Colon (tissue), 2 donors: ENCODE data around the gene FOXP1.
"Not testable (repeated sequence)": the region's sequence is repeated elsewhere in the genome, so short reads cannot be mapped to it uniquely, and the experiment has no call there.

ENCODE experiments used
- FAIRE-seq: peaks from 2 replicates; lab custom pipeline; 2012; peaks lifted over from hg19 to GRCh38; lab: Jason Lieb, UNC
- donor health status: control.
- donor health status: control.

FOXP1 gene

GRCh38 chr3:71327936-71328335 is 255.6 kb downstream of the FOXP1 start:
- no peak for FAIRE-seq

- no peak for FAIRE-seq
Measured at GRCh38 chr3:71325715-71326114, 257.8 kb downstream of the FOXP1 start.

DNA sequence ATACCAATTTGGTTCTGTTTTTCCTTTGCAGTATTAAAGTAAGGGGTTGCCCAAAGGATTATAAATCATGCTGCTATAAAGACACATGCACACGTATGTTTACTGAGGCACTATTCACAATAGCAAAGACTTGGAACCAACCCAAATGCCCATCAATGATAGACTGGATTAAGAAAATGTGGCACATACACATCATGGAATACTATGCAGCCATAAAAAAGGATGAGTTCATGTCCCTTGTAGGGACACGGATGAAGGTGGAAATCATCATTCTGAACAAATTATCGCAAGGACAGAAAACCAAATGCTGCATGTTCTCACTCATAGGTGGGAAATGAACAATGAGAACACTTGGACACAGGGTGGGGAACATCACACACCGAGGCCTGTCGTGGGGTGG is 259.3 kb downstream of the FOXP1 start:
- not testable (repeated sequence) for FAIRE-seq

GRCh38 chr3:71323558-71323957 is 260.0 kb downstream of the FOXP1 start:
- FAIRE-seq: no peak

GRCh38 chr3:71322154-71322553 is 261.4 kb downstream of the FOXP1 start:
- no peak for FAIRE-seq

- FAIRE-seq: no peak
Measured at GRCh38 chr3:71319771-71320170, 263.8 kb downstream of the FOXP1 start.

DNA sequence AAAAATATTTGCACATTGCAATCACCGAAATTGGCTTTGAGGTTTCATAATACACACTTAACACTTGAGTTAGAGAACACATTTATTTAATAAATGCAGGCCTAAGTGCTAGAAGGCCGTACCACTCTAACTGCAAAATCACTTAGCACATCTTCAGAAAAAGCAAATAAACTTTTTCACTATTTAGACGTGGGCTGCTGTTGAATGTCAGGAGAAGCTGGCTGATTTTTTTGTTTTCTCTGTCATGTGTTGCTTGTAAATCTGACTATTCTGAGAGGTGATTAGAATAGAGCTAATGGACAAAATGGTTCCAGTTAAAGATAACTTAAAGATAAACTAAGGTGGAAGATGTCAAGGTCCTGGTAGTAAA is 265.1 kb downstream of the FOXP1 start:
- FAIRE-seq: no peak

GRCh38 chr3:71317749-71318457 is 265.6 kb downstream of the FOXP1 start:
- no peak for FAIRE-seq

DNA sequence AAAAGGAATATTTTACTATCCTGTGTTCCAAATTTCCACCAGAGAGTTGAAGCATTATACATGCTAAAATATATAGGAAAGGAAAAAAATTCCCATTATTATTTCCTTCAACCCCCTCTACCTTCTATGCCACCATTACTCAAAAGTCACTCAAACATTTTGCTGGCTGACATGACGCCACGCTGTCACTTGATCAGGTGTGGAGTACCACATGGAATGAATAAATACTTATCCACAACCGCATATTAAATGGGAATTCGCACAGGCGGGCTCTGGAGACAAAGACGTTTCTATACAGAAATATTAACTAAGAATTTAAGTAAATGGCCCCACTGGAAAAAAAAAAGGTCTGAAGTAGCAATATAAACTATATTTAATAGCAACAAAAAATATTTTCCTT is 266.4 kb downstream of the FOXP1 start:
- FAIRE-seq: no peak

DNA sequence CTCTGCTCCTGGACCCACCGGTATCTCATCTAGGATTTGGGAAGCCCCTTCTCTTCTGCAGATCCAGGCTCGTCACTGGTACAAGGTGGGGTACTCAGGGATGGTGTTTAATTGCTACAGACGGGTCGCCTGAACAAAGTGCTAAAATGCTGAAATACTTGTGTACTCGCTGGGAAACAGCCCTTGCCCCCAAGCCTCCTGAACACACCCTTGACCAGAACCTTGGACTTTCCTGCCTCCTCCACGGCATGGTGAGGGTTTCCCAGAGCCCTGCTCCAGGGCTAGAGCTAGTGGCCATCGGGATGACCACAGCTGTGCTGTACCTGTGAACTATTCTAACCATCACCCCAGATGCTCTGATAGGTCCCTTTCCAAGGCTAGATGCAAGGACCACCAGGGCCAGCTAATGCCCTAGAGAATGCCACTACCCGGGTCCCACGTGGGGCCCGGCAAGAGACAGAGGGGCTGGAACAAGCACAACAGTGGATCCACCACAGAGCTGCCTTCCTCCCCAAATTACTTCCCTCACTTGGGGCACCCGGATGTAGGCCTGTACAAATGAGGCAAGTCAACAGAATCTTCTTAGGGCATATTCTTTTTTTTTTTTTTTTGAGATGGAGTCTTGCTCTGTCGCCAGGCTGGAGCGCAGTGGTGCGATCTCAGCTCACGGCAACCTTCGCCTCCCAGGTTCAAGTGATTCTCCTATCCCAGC is 267.3 kb downstream of the FOXP1 start:
- FAIRE-seq: no peak

DNA sequence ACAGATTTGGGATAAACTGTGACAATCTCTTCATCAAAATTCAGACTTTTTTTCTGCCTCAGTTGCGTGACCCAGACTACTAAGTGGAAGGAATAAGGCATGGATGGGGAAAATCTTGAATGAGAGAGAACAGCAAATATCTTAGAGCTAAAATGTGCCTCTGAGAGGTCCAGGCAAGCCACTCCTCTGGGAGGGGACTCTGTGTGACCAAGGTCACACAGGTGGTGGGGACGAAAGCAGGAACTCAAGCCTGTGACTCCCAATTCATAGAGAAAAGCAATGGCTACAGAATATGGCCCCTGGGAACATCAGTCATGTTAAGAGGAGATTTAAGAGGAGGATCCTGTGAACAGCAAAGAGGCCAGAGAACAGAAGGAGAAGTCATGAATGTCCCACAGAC is 268.1 kb downstream of the FOXP1 start:
- FAIRE-seq: no peak

DNA sequence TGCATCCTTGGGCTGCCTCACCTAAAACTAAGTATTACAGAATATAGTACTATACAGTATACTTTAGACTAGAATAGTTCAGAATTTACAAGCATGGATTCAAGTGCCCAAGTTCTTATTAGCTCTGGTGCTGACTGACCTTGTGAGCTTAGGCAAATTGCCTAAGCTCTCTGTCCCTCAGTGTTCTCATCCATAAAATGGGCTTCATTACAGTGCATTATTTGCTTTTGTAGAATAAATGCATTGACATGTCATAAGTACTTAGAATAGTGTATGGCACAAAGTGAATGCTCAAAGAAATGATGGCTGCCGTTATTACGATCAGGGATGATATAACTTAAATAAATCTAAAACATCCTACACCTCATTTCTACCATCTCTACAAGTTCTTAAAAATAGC is 269.7 kb downstream of the FOXP1 start:
- no peak for FAIRE-seq

DNA sequence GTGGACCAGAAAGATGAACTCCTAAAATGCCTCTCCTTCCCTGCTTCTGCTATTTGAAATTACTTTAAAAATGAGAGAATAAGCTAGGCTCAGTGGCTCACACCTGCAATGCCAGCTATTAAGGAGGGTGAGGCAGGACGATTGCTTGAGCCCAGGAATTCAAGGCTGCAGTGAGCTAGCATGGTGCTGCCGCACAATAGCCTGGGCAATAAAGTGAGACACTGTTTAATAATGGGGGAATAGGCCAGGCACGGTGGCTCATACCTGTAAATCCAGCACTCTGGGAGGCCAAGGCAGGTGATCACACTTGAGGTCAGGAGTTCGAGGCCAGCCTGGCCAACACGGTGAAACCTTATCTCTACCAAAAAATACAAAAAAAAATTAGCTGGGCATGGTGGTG is 271.1 kb downstream of the FOXP1 start:
- FAIRE-seq: no peak

DNA sequence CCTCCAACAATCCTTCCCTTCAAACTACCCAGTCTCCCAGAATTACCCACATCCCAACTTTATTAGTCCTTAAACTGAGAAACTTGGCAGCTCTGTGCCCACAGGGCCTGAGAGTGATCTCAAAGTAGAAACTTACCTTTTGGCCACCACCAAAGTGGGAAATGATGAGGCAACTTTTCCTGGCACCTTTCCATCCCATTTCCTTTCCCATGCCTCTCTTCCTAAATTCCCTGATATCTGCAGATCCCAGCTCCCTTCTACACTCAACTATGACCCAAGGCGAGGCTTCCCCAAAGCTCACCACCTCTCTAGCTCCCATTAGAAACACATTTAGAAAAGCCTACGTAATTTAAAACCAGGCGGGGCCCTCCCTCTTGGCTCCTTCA is 271.9 kb downstream of the FOXP1 start:
- FAIRE-seq: no peak

GRCh38 chr3:71310980-71311660 is 272.4 kb downstream of the FOXP1 start:
- FAIRE-seq: no peak

DNA sequence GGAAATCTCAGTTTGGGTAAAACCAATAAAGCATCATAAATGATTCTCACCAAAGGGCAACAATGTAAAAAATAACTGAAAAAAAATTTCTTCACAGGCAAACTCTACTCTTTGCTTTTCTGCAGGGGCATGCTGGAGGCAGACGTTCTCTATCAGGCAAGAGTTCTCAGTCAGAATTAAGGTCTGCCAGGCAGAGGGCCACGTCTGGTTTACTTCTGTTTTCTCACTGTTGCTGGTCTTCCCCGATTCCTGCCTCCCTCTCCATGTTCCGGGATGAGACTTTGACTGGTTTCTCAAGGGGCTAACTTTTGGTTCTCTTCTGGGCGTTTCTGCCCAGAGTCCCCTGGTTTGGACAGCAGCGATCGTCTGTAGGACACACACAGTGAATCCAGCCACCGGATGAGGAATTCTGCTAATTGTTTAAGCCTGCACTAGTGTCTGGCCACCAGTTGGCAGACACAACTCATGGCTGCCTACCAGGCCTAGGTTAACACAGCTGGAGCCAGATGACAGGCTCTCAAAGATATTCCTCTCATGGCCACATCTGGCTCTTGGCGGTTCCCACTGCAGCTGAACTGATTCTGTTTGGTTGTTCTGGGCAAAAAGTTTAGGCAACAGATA is 273.1 kb downstream of the FOXP1 start:
- FAIRE-seq: no peak

GRCh38 chr3:71309886-71310285 is 273.6 kb downstream of the FOXP1 start:
- FAIRE-seq: no peak

GRCh38 chr3:71309342-71309741 is 274.2 kb downstream of the FOXP1 start:
- no peak for FAIRE-seq

GRCh38 chr3:71308836-71309235 is 274.7 kb downstream of the FOXP1 start:
- no peak for FAIRE-seq

DNA sequence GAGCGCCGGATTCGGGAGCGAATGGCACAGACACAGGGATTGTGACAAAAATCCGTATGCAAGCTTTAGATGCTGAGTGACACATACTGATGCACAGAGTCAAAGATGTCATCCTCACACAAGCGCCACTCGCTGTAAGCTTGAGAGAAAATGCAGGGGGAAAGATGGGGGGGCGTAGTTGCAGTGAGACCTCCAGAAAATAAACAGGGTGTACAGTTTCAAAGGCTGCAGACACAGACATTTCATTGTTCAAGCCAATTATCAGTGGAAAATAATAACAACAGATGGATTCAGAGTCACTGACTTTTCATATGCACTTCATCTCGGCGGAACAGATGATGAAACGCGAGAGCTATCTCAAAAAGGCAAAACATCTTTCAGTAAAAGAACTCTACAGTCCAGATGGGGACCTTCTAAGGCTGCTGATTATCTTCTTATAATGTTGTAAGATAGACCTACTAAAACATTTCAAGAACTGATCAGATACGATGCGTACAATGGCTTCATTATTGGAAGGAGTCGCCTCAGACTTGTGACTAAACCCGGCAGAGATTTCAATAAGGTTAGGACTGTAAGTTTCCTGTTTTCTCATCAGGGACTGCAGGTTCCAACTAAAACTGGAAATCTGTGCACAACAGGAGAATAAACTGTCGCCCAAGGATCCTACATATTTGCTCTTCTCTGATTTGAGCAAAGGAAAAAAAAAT is 275.4 kb downstream of the FOXP1 start:
- no peak for FAIRE-seq

DNA sequence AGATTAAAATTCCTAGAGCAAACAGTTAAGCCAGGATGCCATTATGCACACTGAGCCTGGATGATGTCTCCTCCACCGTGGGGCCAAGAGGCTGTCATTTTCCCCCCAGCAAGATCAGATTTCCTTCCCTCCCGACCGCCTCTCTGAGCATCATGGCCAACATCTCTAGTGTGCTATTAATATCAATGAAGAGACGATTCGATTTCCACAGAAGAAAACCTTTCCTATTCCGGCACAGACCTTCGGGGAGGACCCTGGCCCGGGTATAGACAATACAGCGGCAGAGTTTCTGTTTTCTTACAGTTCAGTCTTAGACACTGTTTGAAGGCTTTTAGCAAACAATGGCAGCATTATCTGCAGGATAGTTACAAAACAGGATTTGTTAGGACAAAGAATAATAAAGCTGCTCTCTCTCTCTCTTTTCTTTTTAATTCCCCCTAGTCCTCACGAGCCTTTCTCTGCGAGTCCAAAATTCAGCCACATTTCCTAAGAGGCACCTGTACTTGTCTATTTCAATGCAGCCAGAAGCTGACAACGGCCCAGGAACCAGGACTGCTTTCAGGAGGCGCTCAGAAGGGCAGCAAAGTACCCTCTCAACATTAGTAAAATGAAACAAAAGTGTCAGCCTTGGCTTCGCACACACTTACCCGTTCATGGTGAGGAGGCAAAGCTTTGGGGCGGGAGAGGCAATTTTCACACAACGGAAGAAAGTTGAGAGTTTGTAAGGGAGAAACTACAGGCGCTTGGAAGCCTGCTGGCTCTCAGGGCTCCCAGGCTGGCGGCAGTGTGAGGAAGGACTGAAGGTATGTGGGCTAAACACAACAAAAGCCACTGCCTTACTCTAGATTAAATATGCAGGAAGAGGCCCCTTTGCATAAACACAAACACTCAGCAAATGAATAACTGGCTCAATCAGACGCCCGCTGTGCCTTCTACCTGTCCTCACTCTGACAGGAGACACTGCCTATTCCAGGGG is 278.0 kb downstream of the FOXP1 start:
- no peak for FAIRE-seq
